GM06990 (cell line): ENCODE results near the gene PRR7.

Experiments used
- DNase-seq: peaks from one replicate; pipeline ENCODE4 v3.0.0-alpha.2; 2011; ENCODE audit not compliant: insufficient read length; ENCODE audit errors: extremely low read depth
- H3K27me3 ChIP-seq: replicated peaks from 2 replicates; pipeline ENCODE4 v1.6.0; 2011; ENCODE audit warnings: low read length; ENCODE audit not compliant: control insufficient read depth, insufficient read depth
- H3K36me3 ChIP-seq: 2 replicates; pipeline ENCODE4 v1.5.1; 2011; ENCODE audit warnings: low read length; ENCODE audit not compliant: control insufficient read depth, insufficient read depth
- H3K4me3 ChIP-seq: replicated peaks from 2 replicates; pipeline ENCODE4 v1.5.1; 2011; ENCODE audit warnings: low read depth, mild to moderate bottlenecking, control low read depth, low read length
- TF ChIP-seq, protein P1 (sequence below): IDR thresholded peaks from 2 replicates; pipeline ENCODE4 v1.5.1; 2011; ENCODE audit warnings: low read length, control low read depth, mild to moderate bottlenecking, inconsistent platforms; ENCODE audit not compliant: insufficient read depth, poor library complexity, severe bottlenecking

The PRR7 gene

DNA sequence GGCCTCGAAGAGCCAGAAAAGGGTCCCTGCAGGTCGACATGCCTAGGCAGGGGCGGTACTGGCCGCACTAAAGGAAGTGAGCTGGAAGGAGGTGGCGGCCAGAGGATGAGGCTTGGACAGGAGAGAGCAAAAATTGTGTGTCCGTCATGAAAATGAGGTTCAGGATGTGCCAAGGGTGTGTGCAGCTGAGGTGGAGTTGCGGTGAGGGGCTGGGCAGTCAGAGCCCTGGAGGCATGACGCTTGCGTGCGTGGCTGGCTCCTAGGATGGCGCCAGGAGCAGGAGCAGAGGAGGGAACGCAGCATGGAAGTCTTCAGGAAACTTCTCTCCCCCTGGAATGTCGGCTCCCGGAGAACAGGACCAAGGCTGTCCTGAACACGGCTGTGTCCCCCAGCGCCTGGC is 56.3 kb downstream of the PRR7 start:
- DNase-seq, result no peak
- no peak overlapping the region for H3K4me3 ChIP-seq
- H3K36me3 ChIP-seq, result peaks cover 18% of the 10 kb centered on the region
- TF ChIP-seq, protein P1, sequence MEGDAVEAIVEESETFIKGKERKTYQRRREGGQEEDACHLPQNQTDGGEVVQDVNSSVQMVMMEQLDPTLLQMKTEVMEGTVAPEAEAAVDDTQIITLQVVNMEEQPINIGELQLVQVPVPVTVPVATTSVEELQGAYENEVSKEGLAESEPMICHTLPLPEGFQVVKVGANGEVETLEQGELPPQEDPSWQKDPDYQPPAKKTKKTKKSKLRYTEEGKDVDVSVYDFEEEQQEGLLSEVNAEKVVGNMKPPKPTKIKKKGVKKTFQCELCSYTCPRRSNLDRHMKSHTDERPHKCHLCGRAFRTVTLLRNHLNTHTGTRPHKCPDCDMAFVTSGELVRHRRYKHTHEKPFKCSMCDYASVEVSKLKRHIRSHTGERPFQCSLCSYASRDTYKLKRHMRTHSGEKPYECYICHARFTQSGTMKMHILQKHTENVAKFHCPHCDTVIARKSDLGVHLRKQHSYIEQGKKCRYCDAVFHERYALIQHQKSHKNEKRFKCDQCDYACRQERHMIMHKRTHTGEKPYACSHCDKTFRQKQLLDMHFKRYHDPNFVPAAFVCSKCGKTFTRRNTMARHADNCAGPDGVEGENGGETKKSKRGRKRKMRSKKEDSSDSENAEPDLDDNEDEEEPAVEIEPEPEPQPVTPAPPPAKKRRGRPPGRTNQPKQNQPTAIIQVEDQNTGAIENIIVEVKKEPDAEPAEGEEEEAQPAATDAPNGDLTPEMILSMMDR, result no peak
- H3K27me3 ChIP-seq, result peaks cover 2% of the 10 kb centered on the region

DNA sequence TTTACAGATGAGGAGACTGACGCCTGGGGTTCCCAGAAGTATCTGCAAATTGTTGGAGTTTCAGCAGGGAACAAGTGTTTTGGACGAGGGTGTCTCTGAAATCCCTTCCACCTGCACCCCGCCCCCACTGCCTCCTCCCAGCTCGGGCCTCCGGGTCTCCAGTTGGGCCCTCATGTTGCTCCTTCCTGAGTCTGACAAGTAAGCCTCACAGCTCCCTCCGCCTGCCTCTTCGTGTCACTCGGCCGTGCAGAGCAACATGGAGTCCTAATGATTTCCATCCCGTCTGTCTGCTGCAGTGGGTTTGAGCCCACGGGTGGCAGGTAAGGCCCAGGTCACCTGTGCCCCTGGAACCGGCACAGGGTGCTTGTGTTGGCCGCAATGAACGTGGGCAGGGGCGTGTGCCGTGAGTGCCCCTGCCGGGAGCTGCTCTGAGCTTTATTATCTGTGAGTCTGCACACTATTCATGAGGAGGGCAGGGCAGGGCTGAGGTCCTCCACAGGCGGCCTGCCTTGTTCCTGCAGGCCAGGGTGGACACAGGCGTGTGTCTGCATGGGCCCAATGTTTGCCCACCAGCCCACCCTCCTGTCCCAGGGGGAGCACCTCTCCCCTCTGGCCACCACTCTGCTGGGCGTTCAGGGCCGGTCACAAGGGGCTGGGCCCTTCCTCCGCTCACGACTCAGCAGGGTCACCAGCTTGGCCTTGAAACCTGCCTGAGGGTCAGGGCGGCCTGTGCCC is 56.9 kb downstream of the PRR7 start:
- Histone ChIP-seq H3K4me3 (no peak overlapping the region), H3K27me3 (peaks cover 1% of the 10 kb centered on the region), H3K36me3 (peaks cover 18% of the 10 kb centered on the region)
- no peak for DNase-seq
- TF ChIP-seq, protein P1, result no peak

DNA sequence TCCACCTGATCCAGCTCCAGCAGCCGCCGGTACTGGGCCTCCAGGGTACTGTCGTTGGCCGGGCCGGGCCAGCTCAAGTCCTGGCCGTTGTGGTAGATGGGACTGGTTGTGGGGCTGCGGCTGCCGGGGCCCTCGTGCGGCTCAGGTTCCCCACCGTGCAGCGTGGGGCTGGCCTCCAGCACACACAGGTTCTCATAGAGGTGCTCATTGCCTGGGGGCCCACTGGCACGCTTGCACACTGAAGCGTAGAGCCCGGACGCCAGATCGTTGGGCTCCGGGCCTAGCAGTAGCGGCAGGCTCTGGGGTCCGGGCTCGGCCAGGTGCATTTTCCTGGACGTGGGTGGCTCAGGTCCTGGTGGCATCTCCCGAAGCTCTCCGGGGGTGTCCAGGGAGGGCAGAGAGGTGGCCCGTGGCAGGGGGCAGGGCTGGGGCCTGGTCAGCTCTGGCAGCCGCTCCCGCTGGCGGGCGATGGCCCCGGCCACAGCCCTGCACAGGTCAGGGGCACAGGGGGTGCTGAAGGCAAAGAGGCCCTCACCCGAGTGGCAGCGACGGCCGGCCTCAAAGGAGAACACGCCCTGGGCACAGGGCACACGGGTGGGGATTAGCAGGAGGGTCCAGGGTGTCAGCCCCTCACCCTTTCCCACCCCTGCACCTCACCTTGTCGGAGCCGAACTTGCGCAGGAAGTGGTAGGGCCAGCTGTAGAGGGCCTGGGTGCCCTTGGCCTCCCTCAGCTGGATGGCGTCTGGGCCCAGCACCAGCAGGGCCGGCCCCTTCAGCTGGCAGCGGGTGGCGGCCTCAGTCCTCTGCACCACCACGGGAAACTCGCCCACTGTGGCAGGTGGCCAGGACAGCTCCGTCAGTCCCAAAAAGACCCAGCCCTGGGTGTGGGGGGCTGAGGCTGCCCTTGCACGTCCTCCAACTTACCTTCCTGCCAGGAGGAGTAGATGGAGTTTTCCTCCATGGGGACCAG is 57.8 kb downstream of the PRR7 start:
- Histone ChIP-seq H3K36me3 (peaks cover 18% of the 10 kb centered on the region), H3K27me3 (no peaks in the 10 kb centered on the region), H3K4me3 (no peak overlapping the region)
- TF ChIP-seq, protein P1, result no peak
- no peak for DNase-seq

DNA sequence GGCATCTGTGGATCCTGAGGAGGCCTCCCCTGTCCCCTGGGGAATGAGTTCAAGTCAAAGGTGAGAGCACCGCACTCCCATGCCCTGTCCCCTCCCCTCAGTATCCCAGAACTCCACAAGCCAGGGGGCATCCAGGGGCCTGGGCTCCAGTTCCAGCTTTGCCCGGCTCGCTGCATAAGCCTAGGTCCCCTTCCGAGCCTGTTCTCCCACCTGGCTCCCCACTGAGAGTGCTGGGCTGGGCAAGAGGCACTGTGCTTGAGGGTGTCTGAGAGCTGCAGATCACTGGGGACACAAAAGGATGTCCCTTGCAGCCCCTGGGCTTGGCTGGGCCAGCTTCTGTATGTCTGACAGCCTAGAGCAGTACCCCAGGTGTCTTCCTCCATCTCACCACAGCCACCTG is 58.5 kb downstream of the PRR7 start:
- H3K4me3 ChIP-seq, result no peak overlapping the region
- TF ChIP-seq, protein P1, result no peak
- DNase-seq, result no peak
- H3K36me3 ChIP-seq, result peaks cover 18% of the 10 kb centered on the region
- no peaks in the 10 kb centered on the region for H3K27me3 ChIP-seq
